ENCODE results near the gene OSM.

The OSM gene

DNA sequence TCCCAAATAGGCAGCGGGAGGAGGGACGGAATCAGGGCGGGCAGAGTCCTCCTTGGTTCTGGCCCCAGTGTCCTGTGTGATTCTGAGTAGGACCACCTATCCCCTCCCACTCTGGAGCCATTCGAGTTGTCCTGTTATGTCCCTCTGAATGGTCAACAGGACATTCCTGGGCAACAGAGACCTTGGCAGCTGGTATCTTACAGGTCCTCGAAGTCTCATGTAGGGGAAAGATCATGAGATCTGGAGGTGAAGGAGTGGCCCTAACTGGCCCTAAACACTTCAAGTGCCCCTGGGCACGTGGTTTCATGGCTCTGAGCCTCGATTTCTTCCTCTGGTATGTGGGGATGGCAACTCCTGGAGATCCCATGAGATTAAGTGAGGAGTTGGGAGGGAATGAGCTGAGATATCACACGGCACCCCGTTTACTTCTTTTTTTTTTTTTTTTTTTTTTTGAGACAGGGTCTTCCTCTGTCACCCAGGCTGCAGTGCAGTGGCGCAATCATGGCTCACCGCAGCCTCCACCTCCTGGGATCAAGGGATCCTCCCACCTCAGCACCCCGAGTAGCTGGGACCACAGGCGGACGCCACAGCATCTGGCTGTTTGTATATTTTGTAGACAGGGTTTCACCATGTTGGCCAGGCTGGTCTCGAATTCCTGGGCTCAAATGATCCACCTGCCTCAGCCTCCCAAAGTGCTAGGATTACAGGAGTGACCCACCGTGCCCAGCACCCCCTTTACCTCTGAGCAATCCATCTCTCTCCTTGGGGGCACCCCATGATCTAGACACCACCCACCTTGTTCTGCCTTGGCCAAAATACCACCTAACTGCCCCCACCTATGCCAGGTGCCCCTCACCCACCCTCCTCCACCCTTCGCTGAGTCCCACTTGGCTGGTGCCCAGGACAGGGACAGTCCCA is 26.9 kb downstream of the OSM start:
- Histone ChIP-seq H3K4me3 (ENCODE audit: low read depth, low read length, poor library complexity, severe bottlenecking) (no peak overlapping the region), H3K9ac (ENCODE audit: low read length) (no peak overlapping the region), H3K27ac (ENCODE audit: low read depth, low read length, poor library complexity, severe bottlenecking) (no peak overlapping the region), H3K36me3 (ENCODE audit: insufficient read depth, low read length) (no peaks in the 10 kb centered on the region), H3K4me2 (ENCODE audit: low read length) (no peak overlapping the region), H3K79me2 (ENCODE audit: insufficient read depth, low read length) (no peaks in the 10 kb centered on the region), H4K20me1 (ENCODE audit: insufficient read depth, low read length) (no peaks in the 10 kb centered on the region), H3K4me1 (ENCODE audit: insufficient read depth, low read length, severe bottlenecking) (no peaks in the 10 kb centered on the region), H2AFZ (ENCODE audit: low read length) (no peak overlapping the region), H3K9me2 (ENCODE audit: low read depth, low read length) (no peaks in the 10 kb centered on the region), H3K9me3 (ENCODE audit: low read length) (no peaks in the 10 kb centered on the region), H3K27me3 (ENCODE audit: insufficient read depth, low read length) (peaks cover 4% of the 10 kb centered on the region; the same call in 1 of the 2 replicates), H3F3A (ENCODE audit: insufficient read depth, low read length) (no peaks in the 10 kb centered on the region)
- TF ChIP-seq CTCF (IDR thresholded peaks at IDR 0.05; ENCODE audit: low read length) (no peak), EZH2 (IDR thresholded peaks at IDR 0.05; ENCODE audit: borderline replicate concordance, low read length) (no peak)

- no peaks in the 10 kb centered on the region for H3F3A ChIP-seq (ENCODE audit: insufficient read depth, low read length)
- no peaks in the 10 kb centered on the region for H3K9me3 ChIP-seq (ENCODE audit: low read length)
- H4K20me1 ChIP-seq (ENCODE audit: insufficient read depth, low read length) = no peaks in the 10 kb centered on the region
- no peak overlapping the region for H3K27ac ChIP-seq (ENCODE audit: low read depth, low read length, poor library complexity, severe bottlenecking)
- H3K36me3 ChIP-seq (ENCODE audit: insufficient read depth, low read length) = no peaks in the 10 kb centered on the region
- TF ChIP-seq EZH2 (IDR thresholded peaks at IDR 0.05; ENCODE audit: borderline replicate concordance, low read length) (no peak), CTCF (IDR thresholded peaks at IDR 0.05; ENCODE audit: low read length) (no peak)
- no peaks in the 10 kb centered on the region for H3K9me2 ChIP-seq (ENCODE audit: low read depth, low read length)
- H3K4me2 ChIP-seq (ENCODE audit: low read length) = no peak overlapping the region
- no peaks in the 10 kb centered on the region; the same call in 1 of the 2 replicates for H3K27me3 ChIP-seq (ENCODE audit: insufficient read depth, low read length)
- no peak overlapping the region for H3K9ac ChIP-seq (ENCODE audit: low read length)
- no peaks in the 10 kb centered on the region for H3K4me1 ChIP-seq (ENCODE audit: insufficient read depth, low read length, severe bottlenecking)
- no peak overlapping the region for H3K4me3 ChIP-seq (ENCODE audit: low read depth, low read length, poor library complexity, severe bottlenecking)
- H3K79me2 ChIP-seq (ENCODE audit: insufficient read depth, low read length) = no peaks in the 10 kb centered on the region
- no peak overlapping the region for H2AFZ ChIP-seq (ENCODE audit: low read length)
Observed at GRCh38 chr22:30238661-30239487, 27.8 kb downstream of the OSM start.

DNA sequence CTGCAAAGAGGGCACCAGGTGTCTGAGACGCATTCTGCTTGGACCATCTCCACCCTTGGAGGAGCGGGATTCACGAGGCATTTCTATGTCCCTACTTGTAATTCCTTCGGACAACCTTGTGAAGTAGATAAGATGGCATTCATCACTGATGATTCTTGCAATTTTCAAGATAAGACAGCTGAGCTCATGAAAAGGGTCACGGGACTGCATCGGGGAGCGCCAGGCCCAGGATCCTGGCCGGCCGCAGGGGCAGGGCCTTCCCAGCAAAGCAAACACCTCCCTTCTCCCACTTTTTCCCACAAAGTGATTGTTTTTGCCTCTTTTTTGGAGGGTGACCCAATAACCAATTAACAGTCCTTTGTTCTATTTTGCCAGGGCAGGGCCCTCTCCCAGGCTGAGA is 28.5 kb downstream of the OSM start:
- Histone ChIP-seq H3K36me3 (ENCODE audit: insufficient read depth, low read length) (no peaks in the 10 kb centered on the region), H2AFZ (ENCODE audit: low read length) (no peak overlapping the region), H3K27ac (ENCODE audit: low read depth, low read length, poor library complexity, severe bottlenecking) (no peak overlapping the region), H3F3A (ENCODE audit: insufficient read depth, low read length) (no peaks in the 10 kb centered on the region), H3K79me2 (ENCODE audit: insufficient read depth, low read length) (no peaks in the 10 kb centered on the region), H3K4me2 (ENCODE audit: low read length) (no peak overlapping the region), H3K27me3 (ENCODE audit: insufficient read depth, low read length) (no peaks in the 10 kb centered on the region; the same call in 1 of the 2 replicates), H3K4me3 (ENCODE audit: low read depth, low read length, poor library complexity, severe bottlenecking) (no peak overlapping the region), H3K9me3 (ENCODE audit: low read length) (no peaks in the 10 kb centered on the region), H3K9ac (ENCODE audit: low read length) (no peak overlapping the region), H3K4me1 (ENCODE audit: insufficient read depth, low read length, severe bottlenecking) (no peaks in the 10 kb centered on the region), H4K20me1 (ENCODE audit: insufficient read depth, low read length) (no peaks in the 10 kb centered on the region), H3K9me2 (ENCODE audit: low read depth, low read length) (no peaks in the 10 kb centered on the region)
- TF ChIP-seq EZH2 (IDR thresholded peaks at IDR 0.05; ENCODE audit: borderline replicate concordance, low read length) (no peak), CTCF (IDR thresholded peaks at IDR 0.05; ENCODE audit: low read length) (no peak)
